HepG2 (cell line): Measurements from ENCODE around the gene PCDHGA1. TPM values are rescaled to one million over a fixed set of nuclear protein-coding genes. Genes with fewer than 3 reads are reported as not detected.

Source experiments
- ATAC-seq: fragments of 200-7000 bp; cut with Tn5 transposase; 3 replicates; pipeline ENCODE4 v1.9.1; 2020; ENCODE audit warnings: mild to moderate bottlenecking, moderate library complexity
- BruUV-seq: library from RNA; stranded (reverse); fragments of 400-500 nt; replicated peaks from 2 replicates; lab custom pipeline; 2021; lab: Mats Ljungman, UMichigan
- CTCF ChIA-PET: fragments of 300-600 bp; formaldehyde crosslinking; extraction: SDS; loops from one replicate; lab custom pipeline; 2021; ENCODE audit warnings: low total read pairs, inconsistent platforms, low intra/inter-chr PET ratio; lab: Yijun Ruan, JAX
- POLR2A ChIA-PET: fragments of 350-600 bp; sonication (Branson Sonifier 250); formaldehyde crosslinking; loops from one replicate; lab custom pipeline; 2020; ENCODE audit warnings: antibody characterized with exemption, inconsistent platforms; lab: Yijun Ruan, JAX
- DNase-seq: peaks from one replicate; pipeline ENCODE4 v3.0.0-alpha.2; 2015; ENCODE audit warnings: low spot score
- FAIRE-seq: peaks from 3 replicates; lab custom pipeline; 2011; peaks lifted over from hg19 to GRCh38; lab: Jason Lieb, UNC
- H2AFZ ChIP-seq: one replicate; pipeline ENCODE4 v1.6.1; 2011; ENCODE audit warnings: low read length, inconsistent platforms
- H3K27ac ChIP-seq: fragments of 300-600 bp; 3 replicates; pipeline ENCODE4 v1.8.0; 2011; ENCODE audit warnings: mixed run types, mild to moderate bottlenecking, mixed read lengths, low read length, inconsistent platforms; ENCODE audit not compliant: insufficient read depth; ENCODE audit errors: extremely low read length
- H3K27me3 ChIP-seq, 2 experiments: fragments of 200-600 bp in 1 of 2; 2 replicates in 1 of 2; 3 replicates in 1 of 2; pipeline versions ENCODE4 v1.6.0 to v1.8.0; 2011; ENCODE audit warnings: low read length in 2 of 2, mild to moderate bottlenecking in 2 of 2, moderate library complexity in 2 of 2, inconsistent platforms in 1 of 2; ENCODE audit not compliant: insufficient read depth in 2 of 2, control insufficient read depth in 1 of 2
- H3K36me3 ChIP-seq, 2 experiments: fragments of 200-600 bp in 1 of 2; replicated peaks in 1 of 2; 2 replicates in 1 of 2; 3 replicates in 1 of 2; pipeline versions ENCODE4 v1.5.1 to v1.8.0; 2011; ENCODE audit warnings: low read length in 2 of 2, inconsistent platforms in 1 of 2; ENCODE audit not compliant: insufficient read depth in 2 of 2, control insufficient read depth in 1 of 2
- H3K4me1 ChIP-seq: 2 replicates; pipeline ENCODE4 v1.5.1; 2012; ENCODE audit warnings: low read length, inconsistent platforms; ENCODE audit not compliant: insufficient read depth
- H3K4me2 ChIP-seq: 2 replicates; pipeline ENCODE4 v1.6.0; 2011; ENCODE audit warnings: low read depth, low read length, inconsistent platforms
- H3K4me3 ChIP-seq, 3 experiments: fragments of 200-600 bp in 1 of 3; sonication (generic), shearing (Covaris generic) in 1 of 3; replicated peaks in 1 of 3; 2 replicates each; pipeline ENCODE4 v1.5.1; 2011 to 2016; ENCODE audit warnings: low read length in 3 of 3, inconsistent platforms in 2 of 3, low read depth in 2 of 3, mild to moderate bottlenecking in 2 of 3, control low read depth in 1 of 3, mixed read lengths in 1 of 3; ENCODE audit not compliant: insufficient read depth in 1 of 3
- H3K79me2 ChIP-seq: one replicate; pipeline ENCODE4 v1.6.1; 2011; ENCODE audit warnings: low read length, inconsistent platforms; ENCODE audit not compliant: insufficient read depth
- H3K9ac ChIP-seq: 2 replicates; pipeline ENCODE4 v1.6.0; 2011; ENCODE audit warnings: mild to moderate bottlenecking, low read depth, low read length, inconsistent platforms; ENCODE audit not compliant: insufficient read depth
- H3K9me3 ChIP-seq: 2 replicates; pipeline ENCODE4 v1.5.1; 2012; ENCODE audit warnings: mild to moderate bottlenecking, low read length
- H4K20me1 ChIP-seq: 2 replicates; pipeline ENCODE4 v1.6.0; 2011; ENCODE audit warnings: inconsistent platforms, mild to moderate bottlenecking, low read length, moderate library complexity; ENCODE audit not compliant: insufficient read depth
- ATF3 ChIP-seq: sonication (generic); formaldehyde crosslinking; IDR thresholded peaks from 2 replicates; pipeline ENCODE4 v1.4.0; 2020; ENCODE audit warnings: missing genetic modification reagents
- CBX2 ChIP-seq, 2 experiments: fragments of 200-600 bp in 1 of 2; sonication (generic); formaldehyde crosslinking in 1 of 2; IDR thresholded peaks; 2 replicates each; pipeline versions ENCODE4 v1.7.0 to v1.8.1; 2018 to 2022; ENCODE audit warnings: low read depth in 2 of 2, low read length in 1 of 2, mild to moderate bottlenecking in 1 of 2, missing genetic modification reagents in 1 of 2
- RXRA ChIP-seq: sonication (generic); formaldehyde crosslinking; IDR thresholded peaks from 2 replicates; pipeline ENCODE4 v1.5.1; 2020; ENCODE audit warnings: missing genetic modification reagents
- ZFP37 ChIP-seq: sonication (generic); formaldehyde crosslinking; IDR thresholded peaks from 2 replicates; pipeline ENCODE4 v1.4.0; 2020; ENCODE audit warnings: missing genetic modification reagents, borderline replicate concordance
- ZGPAT ChIP-seq: IDR thresholded peaks from 2 replicates; pipeline ENCODE4 v1.6.1; 2016; ENCODE audit warnings: mild to moderate bottlenecking
- WGBS: methylation state at CpG from one replicate; pipeline ENCODE4 v1.1.6; 2017; ENCODE audit warnings: low lambda C conversion rate; 5-methylcytosine and 5-hydroxymethylcytosine counted together
- in situ Hi-C: cut with HindIII; loops from 2 replicates; pipeline ENCODE4 v1.10.0; 2017; ENCODE audit warnings: low pct_unique_long_range_greater_than_20kb; ENCODE audit not compliant: extremely low pct_ligation_motif_present
- intact Hi-C: fragments of 100-400 bp; cut with micrococcal nuclease; formaldehyde crosslinking; loops from one replicate; pipeline ENCODE4 v1.10.0; 2022; ENCODE audit not compliant: unreplicated experiment
- polyA plus RNA-seq, 8 experiments: library from polyadenylated mRNA; depleted of rRNA in 3 of 8; stranded (reverse) in 7 of 8; unstranded in 1 of 8; fragments of >200 nt; fragmentation: Illumina TruSeq in 4 of 8; extraction: Trizol in 4 of 8; gene quantifications; 2 replicates each; pipeline versions ENCODE4 v1.2.1 to v1.2.3, GENCODE V29; 2011 to 2016; ENCODE audit warnings: low read depth in 4 of 8, missing spikeins in 1 of 8, mixed read lengths in 1 of 8; ENCODE audit not compliant: insufficient read depth in 1 of 8
- total RNA-seq, 5 experiments: library from RNA; depleted of rRNA; stranded (reverse); fragments of >200 nt; fragmentation: Illumina TruSeq; extraction: Trizol; gene quantifications; 2 replicates each; pipeline ENCODE4 v1.2.3, GENCODE V29; 2016; ENCODE audit warnings: low read depth in 1 of 5

PCDHGA1 gene
- total and polyA plus RNA-seq, 2 of the 13 experiments (the other 11 are each of a cell fraction or from before 2014, with no cell fraction given) = 0.31 to 0.40 TPM

GRCh38 chr5:141510850-141511601 lies 180.7 kb downstream of the PCDHGA1 start (continued):
- TF ChIP-seq ATF3 (CRISPR knock-in tag) = no peak
- TF ChIP-seq ZFP37 = no peak
- TF ChIP-seq ZGPAT (CRISPR knock-in tag) = no peak

- Histone ChIP-seq H3K4me1 (peaks cover 6% of the 10 kb centered on the region; the same call in 1 of the 2 replicates), H3K27ac (no peak overlapping the region), H3K36me3 (peaks cover 7 to 27% of the 10 kb centered on the region in 2 experiments; a peak in 3 of 5 replicates), H3K9me3 (no peaks in the 10 kb centered on the region), H4K20me1 (no peaks in the 10 kb centered on the region), H3K27me3 (no peaks in the 10 kb centered on the region; a peak in 1 of 5 replicates), H3K4me2 (no peak overlapping the region), H3K4me3 (no peak overlapping the region), H2AFZ (no peak overlapping the region), H3K79me2 (no peaks in the 10 kb centered on the region), H3K9ac (no peak overlapping the region)
- DNase-seq (no peak), FAIRE-seq (no peak), ATAC-seq (peak; percentile 14; the same call in 2 of the 3 replicates)
- in situ Hi-C loops (no loop called here), intact Hi-C loops (no loop called here)
- no TSS peak for BruUV-seq
- ChIA-PET CTCF (interaction anchor here (1.5 to 3.2 kb wide), 3 partner anchors 13 to 162 kb away, joined by 4 to 13 read pairs (median 5); partner anchors contain the start of gene PCDHGB1), POLR2A (no interaction called here)
- WGBS = 25% methylated on average over 2 of the region's 4 CpGs
- 0 out of 2 replicates have a peak, but pooled peaks have one; percentile 12 for TF ChIP-seq RXRA
- no peak for TF ChIP-seq CBX2 (IDR thresholded peaks at IDR 0.05; ENCODE audit: low read depth, low read length)
- no peak for TF ChIP-seq CBX2 (CRISPR knock-in tag; IDR thresholded peaks at IDR 0.05; ENCODE audit: low read depth)
These were observed 181.5 kb downstream of the PCDHGA1 start for GRCh38 chr5:141511771-141512325.
